ENCODE data around the gene OR14A2.

DNA sequence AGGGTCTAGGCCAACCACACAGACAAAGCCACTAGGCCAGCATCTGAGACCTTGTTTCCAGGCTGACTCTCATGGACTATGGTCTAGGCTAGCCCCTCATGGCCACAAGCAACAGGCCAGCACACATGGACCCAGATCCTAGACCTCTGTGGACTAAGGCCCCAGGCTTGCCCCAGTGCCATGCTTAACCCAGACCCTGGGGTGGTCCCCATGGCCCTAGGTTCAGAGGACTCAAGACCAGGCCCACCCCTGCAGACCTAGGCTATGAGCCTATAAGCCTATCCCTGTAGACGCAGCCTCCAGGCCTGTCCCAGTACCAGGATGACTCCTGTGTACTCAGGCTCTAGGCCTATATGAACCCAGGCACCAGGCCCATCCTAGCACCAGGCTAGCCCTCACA, 1.9 kb upstream of the OR14A2 start:
- TF ChIP-seq, protein P1, sequence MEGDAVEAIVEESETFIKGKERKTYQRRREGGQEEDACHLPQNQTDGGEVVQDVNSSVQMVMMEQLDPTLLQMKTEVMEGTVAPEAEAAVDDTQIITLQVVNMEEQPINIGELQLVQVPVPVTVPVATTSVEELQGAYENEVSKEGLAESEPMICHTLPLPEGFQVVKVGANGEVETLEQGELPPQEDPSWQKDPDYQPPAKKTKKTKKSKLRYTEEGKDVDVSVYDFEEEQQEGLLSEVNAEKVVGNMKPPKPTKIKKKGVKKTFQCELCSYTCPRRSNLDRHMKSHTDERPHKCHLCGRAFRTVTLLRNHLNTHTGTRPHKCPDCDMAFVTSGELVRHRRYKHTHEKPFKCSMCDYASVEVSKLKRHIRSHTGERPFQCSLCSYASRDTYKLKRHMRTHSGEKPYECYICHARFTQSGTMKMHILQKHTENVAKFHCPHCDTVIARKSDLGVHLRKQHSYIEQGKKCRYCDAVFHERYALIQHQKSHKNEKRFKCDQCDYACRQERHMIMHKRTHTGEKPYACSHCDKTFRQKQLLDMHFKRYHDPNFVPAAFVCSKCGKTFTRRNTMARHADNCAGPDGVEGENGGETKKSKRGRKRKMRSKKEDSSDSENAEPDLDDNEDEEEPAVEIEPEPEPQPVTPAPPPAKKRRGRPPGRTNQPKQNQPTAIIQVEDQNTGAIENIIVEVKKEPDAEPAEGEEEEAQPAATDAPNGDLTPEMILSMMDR (IDR thresholded peaks at IDR 0.05): no peak
- no peak for TF ChIP-seq POLR2AphosphoS5 (IDR thresholded peaks at IDR 0.05; ENCODE audit: insufficient read depth in 1 of 2, low read depth in 1 of 2)
